Progenitor cell of endocrine pancreas (in vitro differentiated cells): ENCODE data around the gene CERS5. TPM values are rescaled to one million over a fixed set of nuclear protein-coding genes. Genes with fewer than 3 reads are reported as not detected.
A peak's percentile ranks its signal among the peaks of the same experiment; 100 is the strongest.

Experiments
- DNase-seq: peaks from one replicate; pipeline ENCODE4 v3.0.0; 2021; ENCODE audit warnings: low spot score; ENCODE audit not compliant: unreplicated experiment
- H3K27ac Mint-ChIP-seq: 2 replicates; pipeline ENCODE4 v1.8.0; 2021; ENCODE audit warnings: mild to moderate bottlenecking, moderate library complexity, mixed read lengths
- H3K27me3 Mint-ChIP-seq: 2 replicates; pipeline ENCODE4 v1.8.0; 2021; ENCODE audit warnings: mixed read lengths
- H3K36me3 Mint-ChIP-seq: 2 replicates; pipeline ENCODE4 v1.8.0; 2022; ENCODE audit warnings: mixed read lengths; ENCODE audit not compliant: insufficient read depth
- H3K4me1 Mint-ChIP-seq: 2 replicates; pipeline ENCODE4 v1.8.0; 2021; ENCODE audit warnings: low read depth, mixed read lengths
- H3K4me3 Mint-ChIP-seq: 2 replicates; pipeline ENCODE4 v1.8.0; 2021; ENCODE audit warnings: low read depth, mild to moderate bottlenecking, moderate library complexity, mixed read lengths
- H3K9me3 Mint-ChIP-seq: 2 replicates; pipeline ENCODE4 v1.8.0; 2021; ENCODE audit warnings: low read depth, mixed read lengths
- CTCF ChIP-seq: fragments of 200-600 bp; sonication (generic); IDR thresholded peaks from one replicate; pipeline ENCODE4 v1.5.0; 2021; ENCODE audit warnings: antibody characterized with exemption, mild to moderate bottlenecking; ENCODE audit not compliant: unreplicated experiment
- total RNA-seq: library from RNA; stranded (reverse); gene quantifications from 2 replicates; pipeline ENCODE4 v1.2.1, GENCODE V29; 2021

The CERS5 gene
- total RNA-seq, 1 donor from 2014 or later: 69.1 TPM

- DNase-seq: no peak
- Mint-ChIP-seq H3K9me3 (no peaks in the 10 kb centered on the region), H3K27me3 (no peaks in the 10 kb centered on the region), H3K27ac (no peak overlapping the region), H3K36me3 (peaks cover 2% of the 10 kb centered on the region), H3K4me1 (no peaks in the 10 kb centered on the region), H3K4me3 (no peak overlapping the region)
- TF ChIP-seq CTCF: no peak
Measured at GRCh38 chr12:50182461-50182860, 15.3 kb upstream of the CERS5 start.

- no peak overlapping the region for H3K4me3 Mint-ChIP-seq
- H3K36me3 Mint-ChIP-seq: peaks cover 2% of the 10 kb centered on the region
- no peaks in the 10 kb centered on the region for H3K9me3 Mint-ChIP-seq
- DNase-seq: no peak
- H3K27ac Mint-ChIP-seq: no peak overlapping the region
- H3K4me1 Mint-ChIP-seq: no peaks in the 10 kb centered on the region
- H3K27me3 Mint-ChIP-seq: no peaks in the 10 kb centered on the region
- no peak for TF ChIP-seq CTCF
Measured at GRCh38 chr12:50181691-50182090, 14.5 kb upstream of the CERS5 start.

- no peak for TF ChIP-seq CTCF
- Mint-ChIP-seq H3K4me1 (no peaks in the 10 kb centered on the region), H3K9me3 (no peaks in the 10 kb centered on the region), H3K27ac (no peak overlapping the region), H3K27me3 (no peaks in the 10 kb centered on the region), H3K36me3 (peaks cover 2% of the 10 kb centered on the region), H3K4me3 (no peak overlapping the region)
- DNase-seq: no peak
Measured at GRCh38 chr12:50175716-50176026, 8.5 kb upstream of the CERS5 start.

GRCh38 chr12:50174971-50175715, 8.0 kb upstream of the CERS5 start:
- no peak overlapping the region for H3K27ac Mint-ChIP-seq
- H3K36me3 Mint-ChIP-seq: peaks cover 2% of the 10 kb centered on the region
- no peaks in the 10 kb centered on the region for H3K27me3 Mint-ChIP-seq
- H3K4me1 Mint-ChIP-seq: no peaks in the 10 kb centered on the region
- H3K4me3 Mint-ChIP-seq: no peak overlapping the region
- DNase-seq: no peak
- TF ChIP-seq CTCF: peak; percentile 75
- peaks cover 1% of the 10 kb centered on the region for H3K9me3 Mint-ChIP-seq

GRCh38 chr12:50166799-50167048, 445 bp downstream of the CERS5 start:
- Mint-ChIP-seq H3K4me3 (peak overlapping the region; percentile 93), H3K36me3 (peaks cover 5% of the 10 kb centered on the region), H3K9me3 (peaks cover 4% of the 10 kb centered on the region), H3K4me1 (peaks cover 13% of the 10 kb centered on the region), H3K27ac (peak overlapping the region; percentile 99), H3K27me3 (no peaks in the 10 kb centered on the region)
- no peak for TF ChIP-seq CTCF
- peak; percentile 36 for DNase-seq
